Bone marrow (tissue), 2 donors: ENCODE results near the gene SLC35B2.

ENCODE experiments used
- DNase-seq, 2 donors: peaks; one replicate each; lab custom pipeline; 2025; lab: John Stamatoyannopoulos, UW

SLC35B2 gene

GRCh38 chr6:44267252-44267651, 9.9 kb upstream of the SLC35B2 start:
- no peak for DNase-seq

GRCh38 chr6:44266347-44266746, 9.0 kb upstream of the SLC35B2 start:
- no peak for DNase-seq

GRCh38 chr6:44265722-44266233, 8.4 kb upstream of the SLC35B2 start:
- peak in 1 of 2 donors; percentile 84 for DNase-seq

GRCh38 chr6:44265007-44265721, 7.8 kb upstream of the SLC35B2 start, which contains the start of gene NFKBIE:
Gene NFKBIE (minus strand): TSS chr6:44265551. CDS start chr6:44265346, 205 bp downstream.
- DNase-seq = peak in 1 of 2 donors; percentile 94

GRCh38 chr6:44264154-44265006, 7.1 kb upstream of the SLC35B2 start:
- DNase-seq = peak; percentile 38 to 87

- peak; percentile 21 to 33 for DNase-seq
Measured at GRCh38 chr6:44263354-44264100, 6.2 kb upstream of the SLC35B2 start.

- DNase-seq = no peak
Measured at GRCh38 chr6:44262467-44263353, 5.4 kb upstream of the SLC35B2 start.

- no peak for DNase-seq
Measured at GRCh38 chr6:44261581-44261980, 4.3 kb upstream of the SLC35B2 start.

- no peak for DNase-seq
Measured at GRCh38 chr6:44260451-44261297, 3.3 kb upstream of the SLC35B2 start.

- DNase-seq = no peak
Measured at GRCh38 chr6:44260011-44260410, 2.7 kb upstream of the SLC35B2 start.

- no peak for DNase-seq
Measured at GRCh38 chr6:44258921-44259320, 1.6 kb upstream of the SLC35B2 start.

GRCh38 chr6:44258325-44258863, 1.1 kb upstream of the SLC35B2 start:
- DNase-seq = no peak

GRCh38 chr6:44257753-44258324, 511 bp upstream of the SLC35B2 start:
- DNase-seq = no peak

- DNase-seq = no peak
Measured at GRCh38 chr6:44256775-44257024, 628 bp downstream of the SLC35B2 start.

GRCh38 chr6:44255871-44256774, 1.2 kb downstream of the SLC35B2 start:
- no peak for DNase-seq

- DNase-seq = no peak
Measured at GRCh38 chr6:44255105-44255808, 2.1 kb downstream of the SLC35B2 start.

GRCh38 chr6:44254191-44255104, 2.9 kb downstream of the SLC35B2 start:
- no peak for DNase-seq
